Measurements from ENCODE around the gene COLEC12. TPM values are rescaled to one million over a fixed set of nuclear protein-coding genes. Genes with fewer than 3 reads are reported as not detected.

The COLEC12 gene
- total RNA-seq, 5 donors from 2014 or later (not counting 1 experiment from before 2014, with no cell fraction given): 0.07 to 0.32 TPM; not detected in 3

DNA sequence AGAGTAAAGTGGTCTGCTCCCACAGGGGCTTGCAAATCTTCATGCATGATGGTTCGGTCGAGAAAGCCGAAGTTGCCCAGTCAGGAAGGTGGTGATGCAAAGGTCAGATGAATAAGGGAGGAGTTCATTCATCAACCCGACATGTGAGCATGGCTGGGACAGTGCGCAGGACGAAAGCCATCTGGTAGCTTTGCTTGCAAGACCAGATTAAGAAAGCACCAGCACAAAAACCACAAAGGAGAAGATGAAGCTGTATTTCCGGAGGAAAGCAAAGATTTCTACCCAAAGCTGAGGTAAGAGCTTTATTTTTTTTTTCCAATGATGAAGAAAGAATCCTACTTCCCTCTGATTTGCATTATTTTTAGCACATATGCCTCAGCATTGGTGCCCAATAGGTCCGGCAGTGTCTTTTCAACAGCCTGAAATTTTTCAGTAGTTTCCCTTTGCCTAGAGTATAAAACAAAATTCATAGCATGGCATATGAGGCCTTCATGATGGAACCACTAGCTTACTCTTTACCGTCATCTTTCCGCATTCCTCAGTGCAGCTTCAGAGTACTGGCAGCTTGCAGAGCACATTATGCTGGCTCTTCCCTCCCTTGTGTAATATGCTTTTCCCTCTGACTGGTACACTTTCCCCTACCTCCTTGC is 120.7 kb downstream of the COLEC12 start:
- ChIA-PET POLR2A (no interaction called here), CTCF (no interaction called here)
- H3K27ac Mint-ChIP-seq: no peak overlapping the region
- H3K27me3 ChIP-seq (replicated peaks in 1 of 2; ENCODE audit: control insufficient read depth in 2 of 2, extremely low read depth in 1 of 2, insufficient read depth in 2 of 2, low read length in 1 of 2): peaks cover 0 to 3% of the 10 kb centered on the region in 2 experiments
- peaks cover 0 to 2% (median 2%) of the 10 kb centered on the region in 3 donors for H3K4me1 Mint-ChIP-seq
- peaks cover 0 to 7% (median 0%) of the 10 kb centered on the region in 3 donors for H3K9me3 Mint-ChIP-seq
- 63% methylated on average over 5 of the region's 10 CpGs for WGBS (ENCODE audit: insufficient coverage)
- H3K9me3 ChIP-seq: no peaks in the 10 kb centered on the region
- no peak overlapping the region for H3K27ac ChIP-seq (ENCODE audit: low read length)
- no peak overlapping the region for H3K4me3 Mint-ChIP-seq
- ATAC-seq (replicated peaks in 1 of 4) (no peak), DNase-seq (peak in 1 of 35 experiments; percentile 4)
- H3K4me3 ChIP-seq (ENCODE audit: control insufficient read depth in 1 of 2, extremely low read depth in 1 of 2, low read length in 1 of 2): no peak overlapping the region
- H3K36me3 ChIP-seq (ENCODE audit: control insufficient read depth in 2 of 2, extremely low read depth in 1 of 2, insufficient read depth in 1 of 2, low read length in 1 of 2): no peaks in the 10 kb centered on the region
- H3K27me3 Mint-ChIP-seq: peaks cover 15 to 17% of the 10 kb centered on the region in 2 donors
- H3K4me1 ChIP-seq (ENCODE audit: control insufficient read depth in 1 of 2, extremely low read depth in 1 of 2, insufficient read depth in 2 of 2, low read length in 2 of 2): no peaks in the 10 kb centered on the region
- no peaks in the 10 kb centered on the region for H3K36me3 Mint-ChIP-seq

DNA sequence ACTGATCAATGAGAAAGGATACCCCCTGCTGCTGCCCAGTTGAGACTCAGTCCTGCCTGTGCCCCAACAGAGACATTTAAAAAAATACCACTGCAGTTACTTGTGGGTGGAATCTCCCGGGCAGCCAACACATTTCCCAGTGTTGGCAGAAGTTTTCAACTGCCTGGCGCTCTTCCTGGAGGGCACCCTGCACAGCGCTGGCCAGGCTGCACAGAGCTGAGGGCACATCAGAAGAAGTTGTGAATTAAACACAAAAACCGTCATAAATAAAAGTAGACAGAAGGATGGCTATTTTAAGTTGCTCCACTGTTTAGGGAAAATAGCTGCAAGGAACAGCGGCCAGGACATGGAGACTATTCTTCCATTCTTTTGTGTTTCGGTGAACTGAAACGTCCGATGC is 122.4 kb downstream of the COLEC12 start:
- Histone ChIP-seq H3K27ac (ENCODE audit: low read length) (no peak overlapping the region), H3K27me3 (replicated peaks in 1 of 2; ENCODE audit: control insufficient read depth in 2 of 2, extremely low read depth in 1 of 2, insufficient read depth in 2 of 2, low read length in 1 of 2) (peaks cover 0 to 3% of the 10 kb centered on the region in 2 experiments), H3K4me3 (ENCODE audit: control insufficient read depth in 1 of 2, extremely low read depth in 1 of 2, low read length in 1 of 2) (no peak overlapping the region), H3K4me1 (ENCODE audit: control insufficient read depth in 1 of 2, extremely low read depth in 1 of 2, insufficient read depth in 2 of 2, low read length in 2 of 2) (no peaks in the 10 kb centered on the region), H3K9me3 (no peaks in the 10 kb centered on the region), H3K36me3 (ENCODE audit: control insufficient read depth in 2 of 2, extremely low read depth in 1 of 2, insufficient read depth in 1 of 2, low read length in 1 of 2) (no peaks in the 10 kb centered on the region)
- ChIA-PET CTCF (no interaction called here), POLR2A (no interaction called here)
- Mint-ChIP-seq H3K36me3 (no peaks in the 10 kb centered on the region), H3K9me3 (peaks cover 0 to under 1% (median 0%) of the 10 kb centered on the region in 3 donors), H3K27ac (no peak overlapping the region), H3K4me1 (peaks cover 0 to 2% (median 2%) of the 10 kb centered on the region in 3 donors), H3K4me3 (no peak overlapping the region), H3K27me3 (peaks cover 11 to 15% of the 10 kb centered on the region in 2 donors)
- ATAC-seq (replicated peaks in 1 of 4) (no peak), DNase-seq (no peak)
- 87% methylated on average over 5 of the region's 8 CpGs for WGBS (ENCODE audit: insufficient coverage)

DNA sequence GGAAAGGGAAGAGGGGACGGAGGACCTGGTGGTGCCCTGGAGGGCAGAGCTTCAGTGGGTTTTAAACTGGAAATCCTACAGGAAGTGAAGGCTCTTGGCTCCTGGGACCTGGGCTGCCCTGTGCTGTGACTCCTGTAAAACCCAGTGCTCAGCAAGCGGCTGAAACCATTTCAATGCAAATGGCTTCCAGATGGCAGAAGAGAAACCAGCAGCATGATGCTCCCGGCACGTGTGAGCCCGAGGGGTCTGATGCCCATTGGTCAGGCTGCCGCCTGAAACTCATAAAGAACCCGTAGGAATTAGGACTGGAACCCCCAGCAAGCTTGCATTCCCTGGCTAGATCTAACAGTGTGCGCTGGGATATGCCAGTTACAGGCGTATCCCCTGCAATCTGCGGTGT is 123.4 kb downstream of the COLEC12 start:
- no peak overlapping the region for H3K27ac ChIP-seq (ENCODE audit: low read length)
- no peaks in the 10 kb centered on the region for H3K4me1 ChIP-seq (ENCODE audit: control insufficient read depth in 1 of 2, extremely low read depth in 1 of 2, insufficient read depth in 2 of 2, low read length in 2 of 2)
- Mint-ChIP-seq H3K36me3 (no peaks in the 10 kb centered on the region), H3K27ac (no peak overlapping the region), H3K4me1 (peaks cover 0 to 2% (median 2%) of the 10 kb centered on the region in 3 donors), H3K27me3 (peaks cover 11 to 15% of the 10 kb centered on the region in 2 donors), H3K9me3 (no peaks in the 10 kb centered on the region), H3K4me3 (no peak overlapping the region)
- H3K9me3 ChIP-seq: no peaks in the 10 kb centered on the region
- no peaks in the 10 kb centered on the region for H3K36me3 ChIP-seq (ENCODE audit: control insufficient read depth in 2 of 2, extremely low read depth in 1 of 2, insufficient read depth in 1 of 2, low read length in 1 of 2)
- POLR2A ChIA-PET: no interaction called here
- peaks cover 0 to 3% of the 10 kb centered on the region in 2 experiments for H3K27me3 ChIP-seq (replicated peaks in 1 of 2; ENCODE audit: control insufficient read depth in 2 of 2, extremely low read depth in 1 of 2, insufficient read depth in 2 of 2, low read length in 1 of 2)
- DNase-seq (no peak), ATAC-seq (replicated peaks in 1 of 4) (no peak)
- 80% methylated on average over 10 of the region's 10 CpGs for WGBS (ENCODE audit: insufficient coverage)
- H3K4me3 ChIP-seq (ENCODE audit: control insufficient read depth in 1 of 2, extremely low read depth in 1 of 2, low read length in 1 of 2): no peak overlapping the region
- CTCF ChIA-PET: no interaction called here

DNA sequence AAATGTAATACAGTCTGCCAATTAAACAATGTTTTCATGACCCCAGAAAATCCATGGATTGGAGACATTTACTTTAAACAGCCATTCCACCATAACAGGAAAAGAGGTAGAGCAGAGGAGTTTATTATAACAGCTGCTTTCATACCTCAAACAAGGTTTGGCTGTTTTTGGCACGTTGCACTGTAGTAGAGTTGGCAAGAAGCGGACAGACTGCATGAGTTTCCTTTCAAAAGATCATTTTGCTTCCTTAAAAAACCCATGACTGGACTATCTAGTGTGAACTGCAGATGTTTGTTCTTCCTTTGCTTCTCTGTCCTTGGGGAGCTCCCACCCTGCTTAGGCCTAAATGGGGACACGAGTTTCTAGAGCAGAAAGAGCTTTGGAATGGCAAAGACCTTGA is 124.2 kb downstream of the COLEC12 start:
- H3K27me3 Mint-ChIP-seq: peaks cover 11 to 12% of the 10 kb centered on the region in 2 donors
- CTCF ChIA-PET: no interaction called here
- WGBS (ENCODE audit: insufficient coverage): 100% methylated on average over 1 of the region's 3 CpGs
- no peak for DNase-seq
- no peaks in the 10 kb centered on the region for H3K9me3 Mint-ChIP-seq
- Histone ChIP-seq H3K4me1 (ENCODE audit: control insufficient read depth in 1 of 2, extremely low read depth in 1 of 2, insufficient read depth in 2 of 2, low read length in 2 of 2) (no peaks in the 10 kb centered on the region), H3K27ac (ENCODE audit: low read length) (no peak overlapping the region), H3K36me3 (ENCODE audit: control insufficient read depth in 2 of 2, extremely low read depth in 1 of 2, insufficient read depth in 1 of 2, low read length in 1 of 2) (no peaks in the 10 kb centered on the region), H3K9me3 (no peaks in the 10 kb centered on the region), H3K27me3 (replicated peaks in 1 of 2; ENCODE audit: control insufficient read depth in 2 of 2, extremely low read depth in 1 of 2, insufficient read depth in 2 of 2, low read length in 1 of 2) (peaks cover 0 to 3% of the 10 kb centered on the region in 2 experiments), H3K4me3 (ENCODE audit: control insufficient read depth in 1 of 2, extremely low read depth in 1 of 2, low read length in 1 of 2) (no peak overlapping the region)
- no peak overlapping the region for H3K27ac Mint-ChIP-seq
- ATAC-seq (replicated peaks in 1 of 4): no peak
- no peaks in the 10 kb centered on the region for H3K36me3 Mint-ChIP-seq
- H3K4me1 Mint-ChIP-seq: peaks cover 0 to 2% (median 2%) of the 10 kb centered on the region in 3 donors
- H3K4me3 Mint-ChIP-seq: no peak overlapping the region
- POLR2A ChIA-PET: no interaction called here

DNA sequence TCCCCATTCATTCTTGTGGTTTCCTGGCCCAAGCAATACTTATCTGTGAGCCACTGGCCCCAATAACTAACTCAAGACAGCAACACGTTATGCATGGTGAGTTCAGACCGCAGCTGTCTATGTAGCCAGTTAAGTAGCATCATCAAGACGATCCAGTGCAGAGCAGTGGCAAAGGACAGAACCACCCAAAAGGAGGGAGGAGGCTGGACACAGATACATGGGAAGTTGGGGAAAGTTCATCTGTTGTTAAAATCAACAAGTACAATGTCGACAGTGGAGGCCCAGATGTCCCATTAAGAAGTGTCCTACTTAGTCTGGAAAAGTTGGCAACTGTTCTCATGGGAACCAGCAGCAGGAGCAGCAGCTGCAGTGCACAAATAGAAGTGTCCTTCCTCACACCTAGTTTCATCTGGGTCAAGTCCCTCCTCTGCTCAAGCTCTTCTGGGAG is 125.8 kb downstream of the COLEC12 start:
- H3K27ac Mint-ChIP-seq: no peak overlapping the region
- no peaks in the 10 kb centered on the region for H3K36me3 ChIP-seq (ENCODE audit: control insufficient read depth in 2 of 2, extremely low read depth in 1 of 2, insufficient read depth in 1 of 2, low read length in 1 of 2)
- WGBS (ENCODE audit: insufficient coverage): 80% methylated on average over 3 of the region's 4 CpGs
- no peak overlapping the region for H3K27ac ChIP-seq (ENCODE audit: low read length)
- POLR2A ChIA-PET: no interaction called here
- no peaks in the 10 kb centered on the region for H3K36me3 Mint-ChIP-seq
- DNase-seq (no peak), ATAC-seq (replicated peaks in 1 of 4) (no peak)
- peaks cover 0 to 3% of the 10 kb centered on the region in 2 experiments for H3K27me3 ChIP-seq (replicated peaks in 1 of 2; ENCODE audit: control insufficient read depth in 2 of 2, extremely low read depth in 1 of 2, insufficient read depth in 2 of 2, low read length in 1 of 2)
- H3K4me1 ChIP-seq (ENCODE audit: control insufficient read depth in 1 of 2, extremely low read depth in 1 of 2, insufficient read depth in 2 of 2, low read length in 2 of 2): no peaks in the 10 kb centered on the region
- CTCF ChIA-PET: no interaction called here
- no peaks in the 10 kb centered on the region for H3K9me3 Mint-ChIP-seq
- peaks cover 0 to 2% (median 2%) of the 10 kb centered on the region in 3 donors for H3K4me1 Mint-ChIP-seq
- H3K9me3 ChIP-seq: no peaks in the 10 kb centered on the region
- peaks cover 4 to 12% of the 10 kb centered on the region in 2 donors for H3K27me3 Mint-ChIP-seq
- H3K4me3 ChIP-seq (ENCODE audit: control insufficient read depth in 1 of 2, extremely low read depth in 1 of 2, low read length in 1 of 2): no peak overlapping the region
- H3K4me3 Mint-ChIP-seq: no peak overlapping the region

DNA sequence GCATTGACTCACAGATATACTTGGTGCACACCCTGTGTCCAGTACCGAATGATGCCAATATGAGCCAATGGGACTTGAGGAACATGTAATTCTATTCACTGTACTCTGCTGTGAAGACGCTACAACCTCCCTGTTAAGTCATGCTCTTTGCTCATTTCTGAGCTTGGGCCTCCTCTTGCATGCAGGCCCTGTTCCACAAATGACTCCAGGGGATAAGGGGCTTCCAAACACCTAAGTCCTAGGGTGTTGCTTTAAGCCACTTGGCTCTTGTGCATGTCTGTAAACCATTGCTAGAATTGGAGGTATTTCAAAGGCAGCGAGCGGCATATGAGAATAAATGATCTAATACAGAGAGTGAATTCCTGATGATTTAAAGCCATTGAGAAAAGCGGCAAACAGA is 126.7 kb downstream of the COLEC12 start:
- Histone ChIP-seq H3K27me3 (replicated peaks in 1 of 2; ENCODE audit: control insufficient read depth in 2 of 2, extremely low read depth in 1 of 2, insufficient read depth in 2 of 2, low read length in 1 of 2) (peaks cover 0 to 3% of the 10 kb centered on the region in 2 experiments), H3K4me3 (ENCODE audit: control insufficient read depth in 1 of 2, extremely low read depth in 1 of 2, low read length in 1 of 2) (no peak overlapping the region), H3K9me3 (no peaks in the 10 kb centered on the region), H3K27ac (ENCODE audit: low read length) (no peak overlapping the region), H3K36me3 (ENCODE audit: control insufficient read depth in 2 of 2, extremely low read depth in 1 of 2, insufficient read depth in 1 of 2, low read length in 1 of 2) (no peaks in the 10 kb centered on the region), H3K4me1 (ENCODE audit: control insufficient read depth in 1 of 2, extremely low read depth in 1 of 2, insufficient read depth in 2 of 2, low read length in 2 of 2) (no peaks in the 10 kb centered on the region)
- POLR2A ChIA-PET: no interaction called here
- CTCF ChIA-PET: no interaction called here
- Mint-ChIP-seq H3K9me3 (no peaks in the 10 kb centered on the region), H3K27me3 (peaks cover 0 to 12% of the 10 kb centered on the region in 2 donors), H3K27ac (no peak overlapping the region), H3K4me3 (no peak overlapping the region), H3K36me3 (no peaks in the 10 kb centered on the region), H3K4me1 (no peaks in the 10 kb centered on the region)
- WGBS (ENCODE audit: insufficient coverage): 86% methylated on average over 2 of the region's 5 CpGs
- no peak for DNase-seq
- no peak for ATAC-seq (replicated peaks in 1 of 4)
